Measurements from ENCODE around the gene FUZ. TPM values are rescaled to one million over a fixed set of nuclear protein-coding genes. Genes with fewer than 3 reads are reported as not detected.

The FUZ gene, protein sequence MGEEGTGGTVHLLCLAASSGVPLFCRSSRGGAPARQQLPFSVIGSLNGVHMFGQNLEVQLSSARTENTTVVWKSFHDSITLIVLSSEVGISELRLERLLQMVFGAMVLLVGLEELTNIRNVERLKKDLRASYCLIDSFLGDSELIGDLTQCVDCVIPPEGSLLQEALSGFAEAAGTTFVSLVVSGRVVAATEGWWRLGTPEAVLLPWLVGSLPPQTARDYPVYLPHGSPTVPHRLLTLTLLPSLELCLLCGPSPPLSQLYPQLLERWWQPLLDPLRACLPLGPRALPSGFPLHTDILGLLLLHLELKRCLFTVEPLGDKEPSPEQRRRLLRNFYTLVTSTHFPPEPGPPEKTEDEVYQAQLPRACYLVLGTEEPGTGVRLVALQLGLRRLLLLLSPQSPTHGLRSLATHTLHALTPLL
- 23.2 and 28.6 TPM in 2 replicates for total RNA-seq (2014; rRNA removed; shearing (Covaris generic))

- peak; percentile 98 for DNase-seq (ENCODE audit: low read depth)
Observed at GRCh38 chr19:49812997-49813861, at the start of gene FUZ. FUZ (minus strand) TSS chr19:49813292; CDS start chr19:49813106, 186 bp downstream.

DNA sequence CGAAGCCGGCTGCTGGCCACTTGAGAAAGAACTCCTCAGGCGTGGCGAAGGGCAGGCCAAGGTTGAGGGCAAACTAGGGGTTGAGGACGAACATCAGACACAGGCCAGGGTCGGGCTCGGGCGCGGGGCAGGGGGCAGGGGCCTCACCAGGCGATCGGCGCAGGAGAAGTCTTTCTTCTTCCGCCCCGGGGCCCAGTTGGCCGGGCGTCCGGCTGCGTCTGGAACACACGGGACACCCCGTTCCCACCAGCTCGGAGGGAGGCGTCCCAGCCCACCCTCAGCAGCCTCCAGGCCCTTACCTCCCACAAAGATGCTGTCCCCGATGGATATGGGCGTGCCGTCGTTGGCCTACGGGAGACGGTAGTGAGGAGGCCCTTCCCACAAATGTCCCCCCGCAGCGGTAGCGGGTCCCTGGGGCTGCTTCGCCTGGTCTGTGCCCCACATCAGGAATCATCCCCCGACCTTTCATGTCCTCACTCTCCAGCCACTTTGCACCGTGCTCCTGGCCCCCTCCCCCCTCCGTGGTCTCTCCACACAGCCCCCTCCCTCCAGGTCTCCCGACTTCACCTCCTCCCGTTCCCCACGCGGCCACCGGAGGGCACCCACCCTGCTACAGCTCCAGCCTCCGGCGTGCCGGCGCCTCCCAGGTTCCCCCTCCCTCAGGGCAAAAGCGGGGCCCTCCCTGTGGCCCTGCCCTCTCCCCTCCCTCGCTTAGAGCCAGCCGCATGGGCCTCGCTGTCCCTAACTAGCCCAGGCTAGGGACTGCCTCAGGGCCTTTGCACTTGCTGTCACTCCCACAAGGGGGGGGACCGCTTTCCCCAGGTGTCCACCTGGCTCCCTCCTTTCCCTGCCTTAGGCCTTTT is 49.5 kb upstream of the FUZ start:
- no peak for DNase-seq (ENCODE audit: low read depth)

DNA sequence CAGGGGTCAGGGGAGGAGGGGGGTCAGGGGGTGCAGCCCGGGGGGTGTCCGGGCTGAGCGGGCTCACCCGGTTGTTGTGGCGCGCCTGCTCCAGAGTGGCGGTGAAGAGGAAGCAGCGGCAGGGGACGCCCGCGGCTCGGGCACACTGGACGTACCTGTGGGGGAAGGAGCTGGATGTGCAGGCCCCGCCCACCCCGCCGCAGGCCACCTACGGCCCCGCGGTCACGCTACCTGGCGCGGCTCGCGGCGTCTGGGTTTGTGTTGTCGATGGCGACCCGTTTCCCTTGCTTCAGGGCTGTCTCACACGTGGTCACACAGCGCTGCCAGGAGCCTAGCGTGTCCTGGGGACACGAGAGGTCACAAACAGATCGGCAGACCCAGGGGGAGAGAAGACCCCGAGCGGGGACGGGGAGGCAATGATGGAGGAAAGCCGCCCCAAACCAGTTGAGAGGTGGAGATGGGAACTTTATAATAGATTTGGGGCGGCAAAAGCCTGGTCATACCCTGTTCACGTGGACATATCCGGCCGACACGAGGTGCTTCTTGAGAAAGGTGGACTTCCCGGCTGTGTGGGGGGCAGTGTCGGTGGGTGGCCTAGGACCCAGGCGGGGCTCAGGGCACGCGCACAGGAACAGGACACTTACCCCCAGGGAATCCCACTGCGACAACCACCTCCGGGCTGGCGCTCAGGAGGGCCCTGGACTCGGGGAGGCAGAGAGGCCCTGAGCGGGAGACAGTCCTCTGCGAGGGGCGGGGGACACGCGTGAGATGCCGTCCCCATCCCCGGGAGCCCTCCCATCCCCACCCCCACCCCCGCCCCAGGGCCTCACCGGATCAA is 48.7 kb upstream of the FUZ start:
- no peak for DNase-seq (ENCODE audit: low read depth)

GRCh38 chr19:49861107-49861506 is 48.0 kb upstream of the FUZ start:
- no peak for DNase-seq (ENCODE audit: low read depth)

- DNase-seq (ENCODE audit: low read depth) = no peak
Observed at GRCh38 chr19:49860336-49861102, 47.4 kb upstream of the FUZ start.

GRCh38 chr19:49859682-49860335 is 46.7 kb upstream of the FUZ start:
- no peak for DNase-seq (ENCODE audit: low read depth)

- DNase-seq (ENCODE audit: low read depth) = peak; percentile 57
Observed at GRCh38 chr19:49858088-49858985, 45.2 kb upstream of the FUZ start.

DNA sequence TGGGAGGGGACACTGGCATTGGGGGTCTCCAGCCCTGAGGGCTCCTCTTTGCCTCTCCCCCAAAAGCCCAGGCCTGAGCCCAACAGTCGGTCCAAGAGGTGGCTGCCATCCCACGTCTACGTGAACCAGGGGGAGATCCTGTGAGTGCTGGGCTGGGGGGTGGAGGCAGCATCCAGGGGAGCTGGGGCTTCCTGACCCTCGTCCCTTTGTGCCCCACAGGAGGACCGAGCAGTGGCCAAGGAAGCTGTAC is 44.7 kb upstream of the FUZ start:
- no peak for DNase-seq (ENCODE audit: low read depth)

DNA sequence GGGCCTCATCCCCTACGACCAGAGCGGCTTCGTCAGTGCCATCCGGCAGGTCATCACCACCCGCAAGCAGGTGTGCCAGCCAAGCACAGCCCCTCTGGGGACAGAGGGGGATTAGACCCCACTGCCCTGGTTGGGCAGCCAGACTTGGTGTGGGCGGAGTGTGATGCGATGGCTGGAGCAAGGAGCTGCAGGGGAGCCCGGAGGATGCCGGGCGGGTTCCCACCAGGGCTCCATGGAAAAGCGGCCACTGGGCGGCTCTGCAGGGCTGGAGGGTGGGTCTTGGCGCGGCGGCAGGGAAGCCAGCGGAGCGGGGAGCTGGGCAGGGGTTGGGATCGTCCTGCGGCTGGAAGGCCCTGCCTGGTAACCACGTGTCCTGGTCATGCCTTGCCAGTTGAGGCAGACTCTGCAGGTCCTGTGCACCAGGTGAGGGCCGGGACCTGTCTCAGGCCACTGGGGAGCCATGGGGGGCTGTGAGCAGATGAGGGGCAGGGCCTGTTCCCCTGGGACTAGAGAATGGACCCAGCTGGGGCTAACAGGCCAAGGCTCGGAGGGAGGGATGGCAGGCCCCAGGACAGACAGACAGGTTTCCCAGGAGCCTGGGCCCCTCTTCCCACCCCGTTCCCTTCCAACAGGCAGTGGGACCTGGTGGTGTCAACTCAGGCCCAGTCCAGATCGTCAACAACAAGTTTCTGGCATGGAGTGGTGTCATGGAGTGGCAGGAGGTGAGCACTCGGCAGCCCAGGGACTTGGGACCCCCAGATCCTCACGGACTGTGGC is 44.2 kb upstream of the FUZ start:
- DNase-seq (ENCODE audit: low read depth) = no peak

DNA sequence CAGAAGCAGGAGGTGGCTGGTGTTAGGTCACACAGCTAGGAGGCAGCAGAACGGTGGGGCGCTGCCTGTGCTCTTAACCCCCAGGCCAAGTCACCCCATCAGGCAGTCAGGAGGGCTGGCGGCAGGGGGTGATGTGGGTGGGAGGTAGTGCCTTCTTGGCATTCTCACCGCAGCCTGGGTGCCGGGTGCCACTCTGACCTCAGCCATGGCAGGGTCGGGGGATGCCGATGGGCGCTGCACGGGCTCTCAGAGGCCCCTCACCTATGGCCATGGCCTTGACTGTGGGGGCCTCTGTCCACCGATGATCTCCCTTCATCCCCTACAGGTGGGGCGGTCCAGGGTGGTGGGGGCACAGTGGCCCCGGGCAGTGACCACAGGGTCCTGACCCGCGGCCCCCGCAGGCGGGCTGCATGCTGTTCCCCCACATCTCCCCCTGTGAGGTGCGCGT is 43.5 kb upstream of the FUZ start:
- no peak for DNase-seq (ENCODE audit: low read depth)

- no peak for DNase-seq (ENCODE audit: low read depth)
Observed at GRCh38 chr19:49855676-49856573, 42.8 kb upstream of the FUZ start.

- no peak for DNase-seq (ENCODE audit: low read depth)
Observed at GRCh38 chr19:49855277-49855675, 42.2 kb upstream of the FUZ start.

- no peak for DNase-seq (ENCODE audit: low read depth)
Observed at GRCh38 chr19:49854378-49855263, 41.5 kb upstream of the FUZ start.

GRCh38 chr19:49853852-49854377 is 40.8 kb upstream of the FUZ start:
- DNase-seq (ENCODE audit: low read depth) = no peak

DNA sequence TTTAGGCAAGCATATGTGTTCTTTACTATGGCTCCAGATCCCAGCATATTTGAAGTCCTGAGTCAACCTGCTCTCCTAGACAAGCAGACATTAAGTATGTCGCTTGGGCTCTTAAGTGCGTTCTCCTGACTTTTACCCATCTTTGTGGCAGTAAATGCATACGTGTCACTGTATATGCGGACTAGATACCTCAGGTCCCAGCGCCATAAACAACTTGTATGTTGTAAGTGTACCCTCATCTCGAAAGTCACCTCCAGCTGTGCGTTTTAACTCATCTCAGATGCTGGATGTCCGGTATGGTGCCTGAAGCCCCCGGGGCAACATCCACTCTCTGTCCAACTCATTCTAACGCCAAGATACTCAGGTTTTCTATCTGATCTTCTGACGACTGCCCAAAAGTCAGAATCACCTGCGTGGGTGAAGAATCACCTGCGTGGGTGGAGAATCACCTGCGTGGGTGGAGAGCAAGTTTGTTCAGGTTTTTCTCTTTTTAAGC is 39.6 kb upstream of the FUZ start:
- no peak for DNase-seq (ENCODE audit: low read depth)
